Stimulated activated CD4-positive, alpha-beta T cell treated with anti-CD3 and anti-CD28 coated beads, Interleukin-1b, Interleukin-23, amount 100 ng/mL, for 48 hours (primary cell): ENCODE results near the gene CEPT1.

Experiments used
- DNase-seq: peaks from one replicate; pipeline ENCODE4 v3.0.0-alpha.2; 2020

Gene CEPT1

GRCh38 chr1:111228748-111229126 is 88.7 kb downstream of the CEPT1 start:
- no peak for DNase-seq

- no peak for DNase-seq
These were observed 92.1 kb downstream of the CEPT1 start for GRCh38 chr1:111232134-111232533.

- DNase-seq = no peak
These were observed 94.2 kb downstream of the CEPT1 start for GRCh38 chr1:111234258-111234657.
